GM19238 (cell line): ENCODE measurements around the gene RFT1.
"Not testable (repeated sequence)": the region's sequence is repeated elsewhere in the genome, so short reads cannot be mapped to it uniquely, and the experiment has no call there.

Experiments
- DNase-seq: peaks from one replicate; pipeline ENCODE4 v3.0.0; 2011; ENCODE audit warnings: low spot score; ENCODE audit not compliant: insufficient read length

Gene RFT1

DNA sequence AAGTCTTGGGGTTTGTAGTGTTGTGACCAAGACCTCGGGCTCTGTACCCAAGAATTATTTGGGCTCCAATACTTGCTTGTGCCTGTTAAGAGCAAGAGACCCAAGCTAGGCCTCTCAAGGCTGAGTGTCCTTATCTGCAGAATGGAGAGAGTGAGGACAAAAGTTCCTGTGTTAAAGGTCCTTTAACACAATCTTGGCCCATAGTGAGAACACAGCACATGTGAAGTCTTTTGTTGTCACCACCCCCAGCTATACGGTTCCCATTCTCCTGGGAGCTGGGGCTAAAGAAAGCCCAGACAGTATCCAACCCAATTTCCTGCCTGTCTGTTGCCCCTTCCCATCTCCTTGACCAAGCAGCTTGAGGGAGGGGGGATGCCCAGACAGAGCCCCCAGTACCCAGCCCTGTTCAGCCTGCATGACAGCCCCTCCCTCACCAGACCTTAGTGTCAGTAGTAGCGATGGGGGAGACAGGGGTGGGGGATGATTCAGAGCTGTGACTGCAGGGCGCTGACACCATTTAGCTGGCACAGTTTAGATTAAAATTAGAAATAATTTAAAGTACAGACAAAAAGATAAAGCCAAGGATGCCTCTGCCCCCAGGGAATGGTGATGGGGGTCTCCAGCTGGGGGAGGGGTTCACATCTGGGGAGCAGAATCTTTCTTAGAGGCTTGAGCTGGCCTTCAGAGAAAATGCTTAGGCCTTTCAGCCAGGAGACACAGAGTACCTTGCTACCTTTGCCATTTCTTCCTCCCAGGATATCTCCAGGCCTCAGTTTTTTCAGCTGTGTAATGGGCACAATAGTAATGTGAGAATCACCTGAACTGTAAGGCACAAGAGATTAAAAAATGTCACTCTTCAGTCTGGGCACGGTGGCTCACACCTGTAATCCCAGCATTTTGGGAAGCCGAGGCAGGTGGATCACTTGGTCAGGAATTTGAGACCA lies 33.5 kb upstream of the RFT1 start:
- no peak for DNase-seq

DNA sequence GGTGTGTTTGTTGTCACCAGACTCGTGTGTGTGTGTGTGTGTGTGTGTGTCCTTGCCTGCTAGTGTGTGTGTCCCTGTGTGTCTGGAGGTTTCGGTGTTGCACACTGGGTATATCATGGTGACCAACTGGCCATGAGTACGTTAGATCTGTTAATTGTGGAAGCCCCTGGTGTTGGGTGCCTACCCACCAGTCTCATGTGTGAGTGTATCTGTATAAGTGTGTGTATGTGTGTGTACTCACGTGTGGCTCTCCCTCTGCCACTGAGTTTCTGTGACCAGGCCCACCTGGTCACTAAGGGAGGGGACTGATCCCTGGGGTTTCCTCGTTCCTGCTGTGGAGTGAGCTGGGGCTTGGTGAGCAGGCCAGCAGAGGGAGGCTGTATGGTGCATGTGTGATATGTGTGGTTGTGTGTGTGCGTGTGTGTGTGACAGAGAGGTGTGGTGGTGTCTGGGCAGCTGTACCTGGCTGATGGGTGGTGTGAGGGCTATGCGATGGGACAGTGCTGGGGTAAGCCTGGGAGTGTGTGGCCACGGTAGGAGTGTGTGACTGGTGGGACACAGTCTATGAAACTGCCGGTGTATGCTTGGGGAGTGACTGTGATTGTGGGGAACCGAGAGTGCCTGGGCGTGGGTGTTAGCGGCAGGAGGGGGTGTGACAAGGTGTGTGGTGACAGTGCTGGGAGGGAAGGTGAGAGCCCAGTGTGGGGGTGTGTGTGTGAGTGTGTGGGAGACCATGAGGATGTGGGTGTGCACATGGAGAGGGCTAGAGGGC lies 32.6 kb upstream of the RFT1 start:
- DNase-seq = peak; percentile 73

DNA sequence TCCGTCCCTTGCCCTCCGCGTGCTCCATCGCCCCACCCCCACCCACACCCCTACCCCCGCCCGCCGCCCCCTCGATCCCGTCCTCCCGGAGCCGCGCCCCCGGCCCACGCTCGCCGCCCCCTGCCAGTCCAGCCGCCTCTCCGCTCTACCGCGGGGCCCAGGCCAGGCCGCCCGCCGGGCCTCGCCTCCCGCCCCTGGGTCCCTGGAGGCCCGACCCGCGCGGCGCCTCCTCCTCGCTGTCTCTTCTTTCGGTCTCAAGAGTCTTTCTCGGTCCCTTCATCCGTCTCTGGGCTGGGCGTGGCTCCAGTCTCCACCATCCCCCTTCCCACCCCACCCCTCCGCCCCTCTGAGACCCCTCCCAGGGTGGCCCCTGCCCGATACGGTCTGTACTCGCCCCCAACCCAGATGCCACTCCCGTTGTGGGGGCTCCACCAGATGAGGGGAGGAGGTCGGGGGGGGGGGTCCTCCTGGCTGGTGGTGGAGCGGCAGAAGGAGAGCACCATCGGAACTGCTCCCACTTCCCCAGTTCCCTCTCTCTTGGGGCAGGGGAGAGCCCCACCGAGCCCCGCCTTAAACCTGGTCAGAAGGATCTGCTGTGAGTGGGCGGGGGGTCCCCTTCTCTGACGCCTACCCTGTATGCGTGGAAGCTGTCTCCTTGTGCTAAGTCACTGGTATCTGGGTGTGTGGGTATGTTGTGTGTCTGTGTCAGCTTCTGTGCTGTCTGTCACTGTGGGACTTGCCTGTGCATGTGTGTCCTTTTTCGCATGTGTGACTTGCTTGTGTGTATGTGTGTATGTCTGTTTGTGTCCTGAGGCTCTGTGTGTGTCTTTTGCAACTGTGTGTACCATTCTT lies 31.8 kb upstream of the RFT1 start:
- DNase-seq = peak; percentile 82

- peak; percentile 51 for DNase-seq
These were observed 31.2 kb upstream of the RFT1 start for GRCh38 chr3:53161450-53161819.

DNA sequence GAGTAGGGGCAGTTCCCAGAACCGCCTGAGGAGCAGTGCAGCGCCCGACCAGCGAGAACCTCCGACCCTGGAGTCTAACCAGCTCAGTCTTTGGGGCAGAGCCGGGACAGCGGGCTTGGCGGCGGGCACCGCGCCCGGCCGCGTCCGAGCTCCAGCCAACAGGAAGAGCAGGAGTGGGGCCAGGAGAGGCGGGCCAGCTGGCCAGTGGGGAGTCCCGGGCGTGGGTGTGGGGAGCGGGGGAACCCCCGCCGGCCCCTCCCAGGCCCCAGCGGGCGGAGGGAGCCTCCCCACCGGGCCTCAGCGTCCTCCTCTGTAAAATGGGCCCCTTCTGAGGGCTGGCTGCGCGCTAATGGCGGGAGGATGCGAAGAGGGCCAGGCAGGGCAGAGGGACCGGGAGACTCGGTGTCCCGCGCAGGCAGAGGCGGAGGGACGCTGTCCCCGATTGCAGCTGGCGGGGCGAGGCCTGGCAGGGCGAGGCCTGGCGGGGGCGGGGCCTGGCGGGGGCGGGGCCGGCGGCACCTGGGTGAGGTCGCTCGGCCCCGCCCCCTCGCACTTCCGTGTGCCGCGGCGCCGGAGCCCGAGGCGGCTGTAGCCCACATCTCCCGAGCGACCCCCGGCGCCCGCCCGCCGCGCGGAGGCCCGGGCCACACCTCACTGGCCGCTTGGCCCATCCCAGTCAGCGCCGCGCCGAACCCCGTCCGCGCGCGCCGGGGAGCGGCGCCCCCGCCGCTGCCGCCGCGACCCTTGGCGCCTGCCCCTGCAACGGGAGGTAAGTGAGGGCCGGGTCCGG lies 30.6 kb upstream of the RFT1 start, which contains the start of gene PRKCD:
PRKCD (plus strand) TSS at position 550 of the 790 bp plus-strand sequence. CDS start 17,214 bp downstream, outside the sequence.
- DNase-seq = peak; percentile 90

GRCh38 chr3:53160061-53160659 lies 29.9 kb upstream of the RFT1 start:
- no peak for DNase-seq

DNA sequence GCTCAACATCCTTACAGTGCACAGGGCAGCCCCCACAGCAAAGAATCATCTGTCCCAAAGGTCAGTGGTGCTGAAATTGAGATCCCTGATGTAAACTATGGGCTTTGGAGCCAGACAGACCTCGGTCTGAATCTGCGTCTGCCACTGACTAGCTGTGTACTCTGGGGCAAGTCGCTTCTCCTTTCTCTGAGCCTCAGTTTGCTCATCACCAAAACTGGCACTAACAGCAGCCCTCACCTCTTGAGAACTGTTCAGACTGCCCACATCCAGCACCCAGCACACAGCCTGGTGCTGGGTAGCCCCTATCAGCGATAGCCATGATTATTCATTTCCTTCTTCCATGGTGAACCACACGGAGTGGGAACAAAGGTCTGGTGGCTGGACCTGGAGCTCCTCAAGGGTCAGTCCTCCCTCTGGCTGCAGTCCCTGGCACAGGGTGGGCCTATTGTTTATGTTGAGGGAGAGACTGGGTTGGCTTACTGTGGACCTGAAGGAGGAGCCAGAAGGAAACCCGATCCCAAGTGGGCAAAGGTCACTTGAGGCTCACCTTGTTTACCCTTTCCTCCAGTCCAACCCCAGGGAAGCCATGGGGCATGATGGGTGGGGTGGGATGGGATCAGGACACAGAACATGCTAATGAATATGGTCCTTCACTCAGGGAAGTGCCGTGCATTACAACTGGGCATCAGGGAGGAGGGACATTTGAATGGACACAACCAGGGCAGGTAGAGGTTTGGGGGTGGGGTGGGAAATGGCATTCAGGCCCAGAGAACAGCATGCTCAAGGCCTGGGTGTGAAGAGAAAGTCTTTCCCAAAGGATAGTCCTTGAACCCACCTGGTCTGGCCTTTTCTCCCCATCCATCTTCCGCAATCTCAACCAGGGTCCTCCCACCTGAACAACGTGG lies 29.2 kb upstream of the RFT1 start:
- DNase-seq = no peak

GRCh38 chr3:53158765-53159155 lies 28.5 kb upstream of the RFT1 start:
- no peak for DNase-seq

GRCh38 chr3:53157974-53158580 lies 27.8 kb upstream of the RFT1 start:
- no peak for DNase-seq

GRCh38 chr3:53156368-53156834 lies 26.2 kb upstream of the RFT1 start:
- no peak for DNase-seq

GRCh38 chr3:53155760-53156159 lies 25.5 kb upstream of the RFT1 start:
- DNase-seq = no peak

- no peak for DNase-seq
These were observed 24.6 kb upstream of the RFT1 start for GRCh38 chr3:53154881-53155285.

DNA sequence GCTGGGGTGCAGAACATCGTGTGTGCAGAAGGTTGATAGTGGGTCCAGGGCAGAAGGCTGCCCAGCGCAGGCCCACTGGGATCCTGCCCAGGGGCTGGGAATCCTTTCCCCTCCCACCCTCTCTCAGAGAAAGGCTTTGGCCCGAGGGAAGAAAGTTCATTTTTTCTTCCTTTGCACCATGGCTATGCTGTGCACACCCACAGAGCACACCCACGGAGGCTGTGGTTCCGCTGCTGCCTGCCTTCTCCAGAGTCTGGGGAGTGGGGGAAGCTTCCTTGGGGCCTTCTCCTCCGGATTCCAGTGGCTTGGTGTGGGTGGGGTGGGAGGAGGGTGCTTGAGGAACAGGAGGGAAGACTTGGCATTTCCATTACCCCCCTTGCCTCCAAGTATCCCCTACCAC lies 23.7 kb upstream of the RFT1 start:
- no peak for DNase-seq

- DNase-seq = no peak
These were observed 23.1 kb upstream of the RFT1 start for GRCh38 chr3:53153264-53153823.

DNA sequence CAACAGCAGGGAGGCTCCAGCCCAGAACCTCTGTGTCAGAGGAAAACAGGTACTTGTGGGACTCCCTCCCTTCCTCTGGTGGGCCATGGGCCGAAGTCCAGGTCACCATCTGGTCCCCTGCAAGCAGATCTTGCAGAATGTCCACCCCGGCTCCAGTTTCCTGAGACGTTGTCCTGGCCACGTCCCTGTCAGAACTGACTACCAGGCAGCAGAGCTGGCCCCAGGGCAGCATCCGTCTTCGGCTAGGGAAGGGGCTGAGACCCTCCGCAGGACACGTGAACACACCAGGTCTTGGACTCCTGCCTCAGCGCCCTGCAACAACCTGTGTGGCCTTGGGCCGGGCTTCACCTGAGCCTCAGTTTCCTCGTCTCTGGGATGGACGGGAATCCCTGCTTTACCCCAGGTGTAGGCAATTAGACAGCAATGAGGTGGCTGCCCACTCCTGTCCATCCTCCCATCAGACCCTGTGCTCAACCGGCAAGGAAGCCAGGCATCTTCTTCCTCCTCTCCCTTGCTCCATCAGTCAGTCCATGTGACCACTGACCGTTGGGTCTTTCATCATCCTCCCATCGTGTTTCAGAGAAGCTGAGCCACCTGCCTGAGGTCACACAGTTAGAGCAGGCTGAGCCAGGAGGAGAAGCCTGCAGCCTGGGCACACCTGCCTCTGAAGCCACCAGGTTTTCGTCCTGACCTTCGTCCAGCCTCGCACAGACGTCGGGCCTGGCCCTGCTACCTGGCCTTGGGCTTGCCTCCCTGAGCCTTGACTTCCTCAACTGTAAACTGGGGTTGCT lies 21.8 kb upstream of the RFT1 start:
- DNase-seq = no peak

DNA sequence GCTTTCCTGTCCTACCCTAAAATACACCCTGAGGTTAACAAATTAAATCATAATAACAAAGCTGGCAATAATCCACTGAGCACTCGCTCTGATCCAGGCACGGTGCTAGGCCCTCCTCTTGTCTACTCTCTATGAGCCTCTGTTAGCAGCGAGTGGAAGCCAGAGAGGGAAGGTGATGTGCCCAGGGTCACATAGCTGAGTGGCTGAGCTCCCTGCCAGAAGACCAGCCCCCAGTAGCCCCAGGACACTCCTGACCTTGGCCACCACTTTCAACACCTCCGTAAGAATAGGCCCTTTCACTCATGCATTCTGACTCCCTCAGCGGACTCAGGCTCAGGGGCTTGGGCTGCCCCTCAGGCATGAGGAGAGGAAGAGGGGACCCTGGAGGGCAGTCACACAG lies 21.2 kb upstream of the RFT1 start:
- DNase-seq = no peak

DNA sequence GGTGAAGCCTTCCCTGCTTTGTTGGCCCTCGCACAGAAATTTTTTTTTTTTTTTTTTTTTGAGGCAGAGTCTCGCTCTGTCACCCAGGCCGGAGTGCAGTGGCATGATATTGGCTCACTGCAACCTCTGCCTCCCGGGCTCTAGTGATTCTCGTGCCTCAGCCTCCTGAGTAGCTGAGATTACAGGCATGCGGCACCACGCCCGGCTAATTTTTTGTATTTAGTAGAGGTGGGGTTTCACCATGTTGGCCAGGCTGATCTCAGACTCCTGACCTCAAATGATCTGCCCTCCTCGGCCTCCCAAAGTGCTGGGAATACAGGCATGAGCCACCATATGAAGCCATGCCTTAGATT lies 20.8 kb upstream of the RFT1 start:
- DNase-seq = not testable (repeated sequence)
